Activated naive CD8-positive, alpha-beta T cell treated with anti-CD3 and anti-CD28 coated beads, Interleukin-2, amount 50 U/mL, for 24 hours (primary cell): Measurements from ENCODE around the gene PDIA4.

Experiments
- ATAC-seq: fragments of 150-1000 bp; cut with Tn5 transposase; one replicate; pipeline ENCODE4 v1.10.0; 2021
- DNase-seq: peaks from one replicate; pipeline ENCODE4 v3.0.0; 2021
- H3K27ac Mint-ChIP-seq: one replicate; pipeline ENCODE4 v1.8.0; 2021; ENCODE audit warnings: mild to moderate bottlenecking, mixed read lengths
- H3K27me3 Mint-ChIP-seq: one replicate; pipeline ENCODE4 v1.8.0; 2021; ENCODE audit warnings: mixed read lengths
- H3K36me3 Mint-ChIP-seq: one replicate; pipeline ENCODE4 v1.8.0; 2021; ENCODE audit warnings: low read depth, mixed read lengths
- H3K4me1 Mint-ChIP-seq: one replicate; pipeline ENCODE4 v1.8.0; 2021; ENCODE audit warnings: mixed read lengths
- H3K4me3 Mint-ChIP-seq: one replicate; pipeline ENCODE4 v1.8.0; 2021; ENCODE audit warnings: mild to moderate bottlenecking, moderate library complexity, mixed read lengths
- H3K9me3 Mint-ChIP-seq: one replicate; pipeline ENCODE4 v1.8.0; 2021; ENCODE audit warnings: mixed read lengths

Gene PDIA4

DNA sequence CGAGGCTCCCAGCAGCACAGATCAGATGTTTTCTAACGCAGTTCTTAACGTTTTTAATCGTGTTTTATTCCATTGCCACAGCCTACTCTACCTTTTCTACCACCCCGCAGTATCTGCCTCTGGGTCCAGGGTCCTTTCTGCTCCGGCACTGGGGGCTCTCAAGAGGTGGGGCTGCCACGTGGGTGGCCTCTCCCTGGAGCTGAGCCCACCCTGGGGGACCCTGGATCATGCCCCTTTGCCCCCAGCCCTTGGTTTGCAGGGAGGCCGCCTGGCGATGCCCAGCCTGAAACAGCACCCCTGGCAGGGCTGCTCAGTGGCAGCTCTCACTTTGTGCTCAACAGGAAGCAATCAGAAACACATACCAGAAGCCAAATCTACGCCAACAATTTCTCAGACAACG is 25.3 kb downstream of the PDIA4 start:
- no peak for ATAC-seq
- Mint-ChIP-seq H3K27me3 (no peaks in the 10 kb centered on the region), H3K4me3 (no peak overlapping the region), H3K36me3 (peaks cover 26% of the 10 kb centered on the region), H3K9me3 (no peaks in the 10 kb centered on the region), H3K4me1 (peaks cover 4% of the 10 kb centered on the region), H3K27ac (no peak overlapping the region)
- no peak for DNase-seq

GRCh38 chr7:149002604-149003003 is 25.7 kb downstream of the PDIA4 start:
- Mint-ChIP-seq H3K9me3 (no peaks in the 10 kb centered on the region), H3K4me3 (no peak overlapping the region), H3K27ac (no peak overlapping the region), H3K4me1 (peaks cover 4% of the 10 kb centered on the region), H3K27me3 (no peaks in the 10 kb centered on the region), H3K36me3 (peaks cover 26% of the 10 kb centered on the region)
- DNase-seq (no peak), ATAC-seq (no peak)

DNA sequence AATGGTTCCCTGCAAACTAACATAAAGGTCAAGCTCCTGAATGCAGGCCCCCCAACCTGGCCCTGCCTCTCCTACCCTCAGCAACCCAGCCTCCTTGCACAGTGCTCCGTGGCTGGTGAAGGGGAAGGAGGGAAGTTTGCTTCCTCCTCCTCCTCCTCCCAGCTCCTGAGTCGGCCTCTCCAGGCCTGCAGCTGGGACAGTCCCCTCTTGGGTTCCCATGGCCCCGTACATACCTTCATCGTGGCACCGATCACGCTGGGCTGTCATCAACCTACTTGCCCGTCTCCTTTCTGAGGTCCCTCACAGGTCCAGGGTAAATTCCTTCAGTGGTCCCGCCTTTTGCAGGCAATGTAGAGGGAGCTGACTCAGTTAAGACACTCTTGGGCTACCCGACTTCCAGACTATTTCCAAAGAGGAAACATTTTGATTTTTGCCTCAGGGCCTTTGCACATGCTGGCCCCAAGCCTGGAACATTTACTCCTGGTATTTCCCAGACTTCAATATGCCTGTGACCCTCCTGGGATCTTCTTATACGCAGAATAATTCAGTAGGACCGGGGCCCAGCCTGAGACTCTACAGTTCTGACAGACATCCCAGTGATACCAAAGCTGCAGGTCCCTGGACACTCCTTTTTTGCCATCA is 26.8 kb downstream of the PDIA4 start:
- ATAC-seq (no peak), DNase-seq (no peak)
- Mint-ChIP-seq H3K9me3 (no peaks in the 10 kb centered on the region), H3K36me3 (peaks cover 20% of the 10 kb centered on the region), H3K27ac (no peak overlapping the region), H3K4me3 (no peak overlapping the region), H3K27me3 (no peaks in the 10 kb centered on the region), H3K4me1 (peaks cover 2% of the 10 kb centered on the region)

- ATAC-seq (no peak), DNase-seq (no peak)
- H3K4me3 Mint-ChIP-seq = no peak overlapping the region
- peaks cover 18% of the 10 kb centered on the region for H3K36me3 Mint-ChIP-seq
- H3K9me3 Mint-ChIP-seq = no peaks in the 10 kb centered on the region
- peak overlapping the region; percentile 22 for H3K27ac Mint-ChIP-seq
- H3K4me1 Mint-ChIP-seq = no peaks in the 10 kb centered on the region
- no peaks in the 10 kb centered on the region for H3K27me3 Mint-ChIP-seq
These were observed 27.3 kb downstream of the PDIA4 start for GRCh38 chr7:149000961-149001360.

GRCh38 chr7:148999192-148999591 is 29.1 kb downstream of the PDIA4 start:
- ATAC-seq = no peak

GRCh38 chr7:148997497-148997896 is 30.8 kb downstream of the PDIA4 start:
- H3K4me3 Mint-ChIP-seq = no peak overlapping the region
- no peak overlapping the region for H3K27ac Mint-ChIP-seq
- peaks cover 4% of the 10 kb centered on the region for H3K36me3 Mint-ChIP-seq
- no peaks in the 10 kb centered on the region for H3K27me3 Mint-ChIP-seq
- no peaks in the 10 kb centered on the region for H3K9me3 Mint-ChIP-seq
- H3K4me1 Mint-ChIP-seq = no peaks in the 10 kb centered on the region
- DNase-seq (no peak), ATAC-seq (no peak)

More at GRCh38 chr7:148999192-148999591, 29.1 kb downstream of the PDIA4 start:
- H3K27me3 Mint-ChIP-seq = no peaks in the 10 kb centered on the region
- peaks cover 10% of the 10 kb centered on the region for H3K36me3 Mint-ChIP-seq
- no peak overlapping the region for H3K4me3 Mint-ChIP-seq
- no peak overlapping the region for H3K27ac Mint-ChIP-seq
- H3K9me3 Mint-ChIP-seq = no peaks in the 10 kb centered on the region
- H3K4me1 Mint-ChIP-seq = no peaks in the 10 kb centered on the region
- DNase-seq = no peak

DNA sequence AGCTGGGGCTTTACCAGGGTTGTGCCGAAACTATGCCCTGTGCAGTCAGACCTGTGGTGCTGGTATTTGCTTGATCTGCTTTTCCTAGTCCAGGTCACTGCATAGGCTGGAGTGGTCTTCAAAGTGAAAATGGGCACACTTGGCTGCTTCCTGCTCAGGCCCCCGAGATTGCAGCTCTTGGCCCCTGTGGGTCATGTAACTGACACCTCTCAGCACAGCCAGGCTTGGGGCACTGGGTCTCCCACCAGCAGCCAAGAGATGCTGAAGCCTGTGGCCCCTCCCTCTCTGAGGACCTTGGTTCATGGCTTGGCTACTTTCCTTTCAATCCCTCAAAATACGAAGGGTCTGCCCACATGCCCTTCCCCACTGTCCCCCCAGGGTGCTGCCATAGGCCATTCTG is 33.7 kb downstream of the PDIA4 start:
- no peaks in the 10 kb centered on the region for H3K9me3 Mint-ChIP-seq
- H3K27me3 Mint-ChIP-seq = no peaks in the 10 kb centered on the region
- no peak overlapping the region for H3K4me3 Mint-ChIP-seq
- DNase-seq (no peak), ATAC-seq (no peak)
- H3K27ac Mint-ChIP-seq = no peak overlapping the region
- H3K4me1 Mint-ChIP-seq = no peaks in the 10 kb centered on the region
- H3K36me3 Mint-ChIP-seq = no peaks in the 10 kb centered on the region

- no peak for ATAC-seq
- no peak overlapping the region for H3K4me3 Mint-ChIP-seq
These were observed 35.1 kb downstream of the PDIA4 start for GRCh38 chr7:148993193-148993592.

DNA sequence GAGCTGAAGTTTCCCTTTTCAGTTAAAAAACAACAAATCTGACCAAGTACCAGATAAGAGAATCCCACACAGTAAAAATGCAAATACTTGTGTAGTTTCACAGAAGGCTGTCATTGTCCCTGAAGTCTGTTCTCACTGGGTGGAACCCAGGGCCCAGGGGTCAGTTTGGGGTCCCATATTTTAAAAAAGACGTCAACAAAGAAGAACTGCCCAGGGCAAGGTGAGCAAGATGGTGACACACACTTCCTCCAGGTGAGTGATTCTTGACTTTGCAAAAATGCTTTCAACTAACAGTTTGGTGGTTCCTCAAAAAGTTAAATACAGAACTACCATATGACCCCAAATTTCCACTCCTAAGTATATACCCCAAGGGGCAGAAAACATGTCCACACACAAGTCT is 36.8 kb downstream of the PDIA4 start:
- no peak for DNase-seq
- Mint-ChIP-seq H3K4me1 (peaks cover 18% of the 10 kb centered on the region), H3K27ac (no peak overlapping the region), H3K9me3 (no peaks in the 10 kb centered on the region), H3K4me3 (no peak overlapping the region), H3K36me3 (no peaks in the 10 kb centered on the region), H3K27me3 (peaks cover 2% of the 10 kb centered on the region)
- no peak for ATAC-seq

More at GRCh38 chr7:148993193-148993592, 35.1 kb downstream of the PDIA4 start:
- no peak for DNase-seq
- no peaks in the 10 kb centered on the region for H3K27me3 Mint-ChIP-seq
- no peaks in the 10 kb centered on the region for H3K9me3 Mint-ChIP-seq
- H3K36me3 Mint-ChIP-seq = no peaks in the 10 kb centered on the region
- peaks cover 6% of the 10 kb centered on the region for H3K4me1 Mint-ChIP-seq
- no peak overlapping the region for H3K27ac Mint-ChIP-seq

- Mint-ChIP-seq H3K4me1 (peaks cover 46% of the 10 kb centered on the region), H3K27me3 (peaks cover 7% of the 10 kb centered on the region), H3K27ac (peak overlapping the region; percentile 90), H3K4me3 (peak overlapping the region; percentile 91), H3K9me3 (peaks cover 3% of the 10 kb centered on the region), H3K36me3 (peaks cover 4% of the 10 kb centered on the region)
- DNase-seq (no peak), ATAC-seq (no peak)
These were observed 40.4 kb downstream of the PDIA4 start for GRCh38 chr7:148987751-148988512.

- Mint-ChIP-seq H3K4me3 (peak overlapping the region; percentile 91), H3K4me1 (peaks cover 49% of the 10 kb centered on the region), H3K36me3 (peaks cover 4% of the 10 kb centered on the region), H3K27ac (peak overlapping the region; percentile 90), H3K27me3 (peaks cover 7% of the 10 kb centered on the region), H3K9me3 (peaks cover 3% of the 10 kb centered on the region)
- peak; percentile 76 for DNase-seq
- ATAC-seq = peak; percentile 89
These were observed 41.1 kb downstream of the PDIA4 start for GRCh38 chr7:148987010-148987750.

DNA sequence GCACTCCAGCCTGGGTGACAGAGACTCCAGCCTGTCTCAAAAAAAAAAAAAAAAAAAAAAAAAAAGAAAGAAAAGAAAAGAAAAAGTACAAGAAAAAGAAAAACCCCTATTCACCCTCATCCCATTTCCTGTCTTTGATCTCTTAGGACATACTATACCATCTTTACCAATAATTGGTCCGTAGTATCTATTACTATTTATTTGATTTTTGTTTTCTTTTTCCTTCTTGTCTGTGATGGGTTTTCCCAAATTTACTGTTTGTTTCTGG is 41.6 kb downstream of the PDIA4 start:
- Mint-ChIP-seq H3K36me3 (peaks cover 4% of the 10 kb centered on the region), H3K9me3 (peaks cover 3% of the 10 kb centered on the region), H3K27me3 (peaks cover 7% of the 10 kb centered on the region), H3K27ac (peak overlapping the region; percentile 90), H3K4me1 (peaks cover 51% of the 10 kb centered on the region), H3K4me3 (peak overlapping the region; percentile 91)
- ATAC-seq (no peak), DNase-seq (no peak)

- H3K36me3 Mint-ChIP-seq = peaks cover 4% of the 10 kb centered on the region
- peak overlapping the region; percentile 95 for H3K4me3 Mint-ChIP-seq
- DNase-seq (peak; percentile 83), ATAC-seq (peak; percentile 76)
- H3K27ac Mint-ChIP-seq = peak overlapping the region; percentile 99
- peaks cover 11% of the 10 kb centered on the region for H3K27me3 Mint-ChIP-seq
- peaks cover 63% of the 10 kb centered on the region for H3K4me1 Mint-ChIP-seq
- peaks cover 11% of the 10 kb centered on the region for H3K9me3 Mint-ChIP-seq
These were observed 44.8 kb downstream of the PDIA4 start for GRCh38 chr7:148983200-148984146.

GRCh38 chr7:148982654-148983199 is 45.6 kb downstream of the PDIA4 start:
- Mint-ChIP-seq H3K4me1 (peaks cover 56% of the 10 kb centered on the region), H3K36me3 (peaks cover 4% of the 10 kb centered on the region)
- ATAC-seq = no peak

More at GRCh38 chr7:148982654-148983199, 45.6 kb downstream of the PDIA4 start:
- DNase-seq = no peak
- Mint-ChIP-seq H3K4me3 (peak overlapping the region; percentile 95), H3K27ac (peak overlapping the region; percentile 84), H3K9me3 (peaks cover 11% of the 10 kb centered on the region), H3K27me3 (peaks cover 11% of the 10 kb centered on the region)
